Upper lobe of left lung (tissue), 6 donors: ENCODE data around the gene FAM240A. TPM values are rescaled to one million over a fixed set of nuclear protein-coding genes. Genes with fewer than 3 reads are reported as not detected.

Experiments used
- ATAC-seq, 2 donors: fragments of 200-7000 bp; cut with Tn5 transposase; one replicate each; pipeline ENCODE4 v1.9.1; 2022; ENCODE audit warnings: mild to moderate bottlenecking in 2 of 2, moderate library complexity in 2 of 2; ENCODE audit not compliant: low FRiP score in 2 of 2
- DNase-seq, 2 donors: peaks; one replicate each; pipeline ENCODE4 v3.0.0-alpha.2; 2019 to 2020
- H3K27ac ChIP-seq, 4 donors: fragments of 200-600 bp; sonication (generic); one replicate each; pipeline ENCODE4 v1.5.1; 2016 to 2019
- H3K27me3 ChIP-seq, 4 donors: fragments of 200-600 bp; sonication (generic); one replicate each; pipeline ENCODE4 v1.5.1; 2017 to 2019
- H3K36me3 ChIP-seq, 4 donors: fragments of 200-600 bp; sonication (generic); one replicate each; pipeline ENCODE4 v1.5.1; 2016 to 2019
- H3K4me1 ChIP-seq, 4 donors: fragments of 200-600 bp; sonication (generic); one replicate each; pipeline ENCODE4 v1.5.1; 2018 to 2019
- H3K4me3 ChIP-seq, 4 donors: fragments of 200-600 bp; sonication (generic); one replicate each; pipeline ENCODE4 v1.5.1; 2017 to 2019; ENCODE audit warnings: mild to moderate bottlenecking in 2 of 4, moderate library complexity in 1 of 4
- H3K9me3 ChIP-seq, 4 donors: fragments of 200-600 bp; sonication (generic); one replicate each; pipeline ENCODE4 v1.5.1; 2018 to 2019
- EP300 ChIP-seq, 4 donors: sonication (generic); formaldehyde crosslinking; IDR thresholded peaks; one replicate each; pipeline ENCODE4 v1.5.1; 2017; ENCODE audit warnings: antibody characterized with exemption in 4 of 4, control low read depth in 2 of 4
- POLR2A ChIP-seq, 4 donors: fragments of 450-650 bp; IDR thresholded peaks; one replicate each; pipeline ENCODE4 v1.5.1; 2016 to 2017; ENCODE audit warnings: antibody characterized with exemption in 4 of 4, mild to moderate bottlenecking in 2 of 4
- POLR2AphosphoS5 ChIP-seq, 2 donors: sonication (generic); formaldehyde crosslinking; IDR thresholded peaks; one replicate each; pipeline ENCODE4 v1.5.1; 2017; ENCODE audit warnings: antibody characterized with exemption in 2 of 2
- WGBS, 2 donors: methylation state at CpG; one replicate each; pipeline ENCODE4 v1.1.5; 2017 to 2018; 5-methylcytosine and 5-hydroxymethylcytosine counted together
- total RNA-seq, 6 donors: library from RNA; depleted of rRNA in 4 of 6; stranded (reverse); fragments of >200 nt in 4 of 6; gene quantifications; one replicate each; pipeline versions ENCODE4 v1.1.0 to v1.2.1, GENCODE V29; 2016 to 2021
- TF ChIP-seq, protein P1 (sequence below), 6 experiments: fragments of 450-650 bp in 4 of 6; fragments of 200-600 bp in 2 of 6; sonication (generic) in 2 of 6; IDR thresholded peaks; one replicate each; pipeline ENCODE4 v1.5.1; 2016 to 2019; ENCODE audit warnings: antibody characterized with exemption in 6 of 6
- donor health status: DM: no; HTN: no; CAD: no; lungs with moderate emphysema.
- donor health status: DM: no; HTN: yes; CAD: no; lungs with severe emphysema.

Gene FAM240A
- total RNA-seq, 6 donors from 2014 or later: not detected

DNA sequence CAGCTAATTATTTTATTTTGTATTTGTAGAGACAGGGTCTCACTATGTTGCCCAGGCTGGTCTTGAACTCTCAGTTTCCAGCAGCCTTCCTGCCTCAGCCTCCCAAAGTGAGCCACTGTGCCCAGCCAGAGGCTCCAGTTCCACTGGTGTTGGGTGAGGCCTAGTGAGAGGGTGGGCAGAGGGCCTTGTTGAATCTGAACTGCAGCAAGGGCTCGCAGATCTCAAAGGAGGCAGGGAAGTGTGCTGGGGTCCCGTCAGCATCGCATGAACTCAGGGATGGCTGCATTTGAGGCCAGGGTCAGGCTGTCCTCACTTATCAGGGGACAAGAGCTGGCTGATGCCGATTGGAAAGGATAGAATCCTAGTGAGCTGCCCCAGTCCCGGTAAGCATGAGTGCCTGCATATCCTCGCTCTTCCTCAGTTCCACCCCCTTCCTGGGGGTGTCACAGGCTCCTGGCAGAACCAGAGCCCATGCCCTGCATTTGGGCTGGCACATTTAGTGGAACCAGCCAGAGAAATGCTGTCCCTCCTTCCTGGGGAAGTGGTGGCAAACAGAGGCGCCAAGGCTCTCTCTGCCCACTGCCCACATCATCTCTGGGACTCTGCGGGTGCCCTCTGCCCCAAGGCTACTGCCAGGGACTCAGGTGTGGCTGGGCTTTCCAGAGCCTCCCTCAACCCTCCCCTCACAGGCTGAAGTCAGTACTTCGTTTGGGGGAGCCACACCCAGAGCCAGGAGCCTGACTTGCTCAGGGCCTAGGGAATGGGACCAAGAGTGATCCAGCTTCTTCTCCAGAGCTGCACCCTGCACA lies 57.1 kb downstream of the FAM240A start:
- DNase-seq (peak in 1 of 2 donors; percentile 18), ATAC-seq (no peak)
- TF ChIP-seq POLR2AphosphoS5 (IDR thresholded peaks at IDR 0.05): no peak
- H3K36me3 ChIP-seq: peaks cover 0 to 42% (median 22%) of the 10 kb centered on the region in 4 donors
- no peak overlapping the region for H3K4me3 ChIP-seq
- no peaks in the 10 kb centered on the region for H3K9me3 ChIP-seq
- no peak overlapping the region for H3K27ac ChIP-seq
- no peaks in the 10 kb centered on the region for H3K27me3 ChIP-seq
- H3K4me1 ChIP-seq: peaks cover 0 to 9% (median 2%) of the 10 kb centered on the region in 4 donors
- 75 to 76% methylated on average over 6 to 9 of the region's 9 CpGs for WGBS, 2 donors

DNA sequence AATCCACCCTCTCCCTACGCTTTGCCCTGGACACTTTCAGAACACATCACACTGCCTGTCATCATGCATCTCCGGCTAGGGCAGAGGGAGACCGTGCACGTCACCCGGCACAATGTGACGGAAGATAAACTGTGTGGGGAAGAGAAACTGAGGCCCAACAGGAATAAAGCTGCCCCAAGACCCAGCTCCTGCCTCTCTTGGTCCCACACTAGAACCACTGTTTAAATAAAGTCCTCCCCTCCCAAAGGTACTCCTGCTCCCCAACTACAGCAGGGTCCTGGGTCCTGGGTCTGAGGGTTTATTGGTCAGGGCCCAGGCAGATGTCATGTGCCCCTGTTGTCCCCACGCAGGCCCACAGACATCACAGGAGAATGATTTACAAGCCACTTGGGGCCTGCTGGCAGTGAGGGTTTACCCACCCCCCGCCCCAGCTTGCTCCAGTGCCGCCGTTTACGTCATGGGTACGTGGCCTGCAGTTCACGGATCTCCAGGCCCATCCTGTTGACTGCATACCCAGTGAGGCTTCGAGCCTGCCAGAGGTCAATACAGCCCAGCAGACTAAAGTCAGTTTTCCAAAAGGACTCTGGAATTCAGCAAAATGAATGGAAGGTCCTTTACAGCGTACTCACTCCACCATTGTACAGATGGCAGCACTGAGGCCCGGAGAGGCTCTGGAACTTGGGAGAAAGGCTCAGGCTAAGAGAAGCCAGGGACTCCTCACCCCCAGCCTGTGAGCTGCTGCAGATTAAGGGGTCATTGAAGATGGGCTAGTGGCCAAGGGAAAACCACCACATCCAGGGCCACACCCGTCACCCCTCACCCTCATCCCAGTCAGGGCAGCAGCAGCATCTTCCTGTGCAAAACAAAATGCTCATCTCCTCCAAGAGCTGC lies 57.9 kb downstream of the FAM240A start:
- WGBS, 2 donors: 76 to 81% methylated on average over 6 to 17 of the region's 17 CpGs
- Histone ChIP-seq H3K36me3 (peaks cover 2 to 51% (median 26%) of the 10 kb centered on the region in 4 donors), H3K4me3 (no peak overlapping the region), H3K4me1 (peaks cover 0 to 9% (median 2%) of the 10 kb centered on the region in 4 donors), H3K27me3 (no peaks in the 10 kb centered on the region), H3K9me3 (no peaks in the 10 kb centered on the region), H3K27ac (no peak overlapping the region)
- TF ChIP-seq, protein P1, sequence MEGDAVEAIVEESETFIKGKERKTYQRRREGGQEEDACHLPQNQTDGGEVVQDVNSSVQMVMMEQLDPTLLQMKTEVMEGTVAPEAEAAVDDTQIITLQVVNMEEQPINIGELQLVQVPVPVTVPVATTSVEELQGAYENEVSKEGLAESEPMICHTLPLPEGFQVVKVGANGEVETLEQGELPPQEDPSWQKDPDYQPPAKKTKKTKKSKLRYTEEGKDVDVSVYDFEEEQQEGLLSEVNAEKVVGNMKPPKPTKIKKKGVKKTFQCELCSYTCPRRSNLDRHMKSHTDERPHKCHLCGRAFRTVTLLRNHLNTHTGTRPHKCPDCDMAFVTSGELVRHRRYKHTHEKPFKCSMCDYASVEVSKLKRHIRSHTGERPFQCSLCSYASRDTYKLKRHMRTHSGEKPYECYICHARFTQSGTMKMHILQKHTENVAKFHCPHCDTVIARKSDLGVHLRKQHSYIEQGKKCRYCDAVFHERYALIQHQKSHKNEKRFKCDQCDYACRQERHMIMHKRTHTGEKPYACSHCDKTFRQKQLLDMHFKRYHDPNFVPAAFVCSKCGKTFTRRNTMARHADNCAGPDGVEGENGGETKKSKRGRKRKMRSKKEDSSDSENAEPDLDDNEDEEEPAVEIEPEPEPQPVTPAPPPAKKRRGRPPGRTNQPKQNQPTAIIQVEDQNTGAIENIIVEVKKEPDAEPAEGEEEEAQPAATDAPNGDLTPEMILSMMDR (IDR thresholded peaks at IDR 0.05): no peak
- no peak for TF ChIP-seq POLR2AphosphoS5 (IDR thresholded peaks at IDR 0.05)
- no peak for TF ChIP-seq EP300 (IDR thresholded peaks at IDR 0.05)
- no peak for TF ChIP-seq POLR2A (IDR thresholded peaks at IDR 0.05)
- ATAC-seq (no peak), DNase-seq (peak in 1 of 2 donors; percentile 15)

GRCh38 chr3:46670891-46671427 lies 58.6 kb downstream of the FAM240A start:
- H3K4me3 ChIP-seq: no peak overlapping the region
- no peak overlapping the region for H3K27ac ChIP-seq
- ATAC-seq: no peak
- no peaks in the 10 kb centered on the region for H3K27me3 ChIP-seq
- H3K4me1 ChIP-seq: peaks cover 0 to 9% (median 2%) of the 10 kb centered on the region in 4 donors
- peaks cover 2 to 58% (median 28%) of the 10 kb centered on the region in 4 donors for H3K36me3 ChIP-seq
- DNase-seq: peak in 1 of 2 donors; percentile 10
- 89% methylated on average over 4 of the region's 4 CpGs; no CpG with 5 or more reads in 1 of the 2 donors for WGBS, 2 donors
- TF ChIP-seq, protein P1 (IDR thresholded peaks at IDR 0.05): no peak
- TF ChIP-seq EP300 (IDR thresholded peaks at IDR 0.05): no peak
- no peak for TF ChIP-seq POLR2AphosphoS5 (IDR thresholded peaks at IDR 0.05)
- no peak for TF ChIP-seq POLR2A (IDR thresholded peaks at IDR 0.05)
- no peaks in the 10 kb centered on the region for H3K9me3 ChIP-seq

- peaks cover 2 to 66% (median 28%) of the 10 kb centered on the region in 4 donors for H3K36me3 ChIP-seq
- no peak for ATAC-seq
Measured at GRCh38 chr3:46671541-46672348, 59.4 kb downstream of the FAM240A start.

More at GRCh38 chr3:46671541-46672348, 59.4 kb downstream of the FAM240A start:
- Histone ChIP-seq H3K27ac (no peak overlapping the region), H3K27me3 (no peaks in the 10 kb centered on the region), H3K9me3 (no peaks in the 10 kb centered on the region), H3K4me3 (no peak overlapping the region), H3K4me1 (peaks cover 0 to 2% (median 0%) of the 10 kb centered on the region in 4 donors)
- WGBS, 2 donors: 83 to 92% methylated on average over 7 to 25 of the region's 25 CpGs
- TF ChIP-seq POLR2A (IDR thresholded peaks at IDR 0.05): no peak
- no peak for TF ChIP-seq POLR2AphosphoS5 (IDR thresholded peaks at IDR 0.05)
- no peak for TF ChIP-seq EP300 (IDR thresholded peaks at IDR 0.05)
- TF ChIP-seq, protein P1 (IDR thresholded peaks at IDR 0.05): no peak
- DNase-seq: peak in 1 of 2 donors; percentile 15
